SK-N-SH treated with all-trans-retinoic acid at 6 μM for 48 hours (cell line): ENCODE data around the gene CYBA.

Source experiments
- ARNTL ChIP-seq: fragments of 450-650 bp; formaldehyde crosslinking; IDR thresholded peaks from 2 replicates; pipeline ENCODE4 v1.5.0; 2020; ENCODE audit warnings: low read depth, mild to moderate bottlenecking, moderate library complexity, borderline replicate concordance
- CSDC2 ChIP-seq: fragments of 250-450 bp; sonication (Bioruptor Pico); IDR thresholded peaks from 2 replicates; pipeline ENCODE4 v1.5.0; 2020; ENCODE audit warnings: mild to moderate bottlenecking, moderate library complexity
- CSRNP3 ChIP-seq: fragments of 250-450 bp; sonication (Bioruptor Pico); IDR thresholded peaks from 2 replicates; pipeline ENCODE4 v1.5.1; 2021; ENCODE audit warnings: mild to moderate bottlenecking, moderate library complexity
- GLIS3 ChIP-seq: fragments of 250-450 bp; sonication (Bioruptor Pico); IDR thresholded peaks from 2 replicates; pipeline ENCODE4 v1.5.0; 2020; ENCODE audit warnings: mild to moderate bottlenecking, moderate library complexity
- PPARA ChIP-seq: fragments of 250-450 bp; sonication (Bioruptor Pico); IDR thresholded peaks from 2 replicates; pipeline ENCODE4 v1.5.0; 2020; ENCODE audit warnings: mild to moderate bottlenecking, borderline replicate concordance
- RARB ChIP-seq: fragments of 250-450 bp; sonication (Bioruptor Pico); IDR thresholded peaks from 2 replicates; pipeline ENCODE4 v1.8.0; 2021; ENCODE audit warnings: mild to moderate bottlenecking, moderate library complexity
- SNAI2 ChIP-seq: fragments of 250-450 bp; sonication (Bioruptor Pico); IDR thresholded peaks from 2 replicates; pipeline ENCODE4 v1.5.0; 2020; ENCODE audit warnings: mild to moderate bottlenecking, moderate library complexity
- TCF4 ChIP-seq: fragments of 250-450 bp; sonication (Bioruptor Pico); IDR thresholded peaks from 2 replicates; pipeline ENCODE4 v1.8.0; 2021; ENCODE audit warnings: mild to moderate bottlenecking, moderate library complexity, borderline replicate concordance
- ZC3H10 ChIP-seq: fragments of 250-450 bp; sonication (Bioruptor Pico); IDR thresholded peaks from 2 replicates; pipeline ENCODE4 v1.5.1; 2021; ENCODE audit warnings: mild to moderate bottlenecking, moderate library complexity
- ZNF70 ChIP-seq: fragments of 450-650 bp; formaldehyde crosslinking; IDR thresholded peaks from 2 replicates; pipeline ENCODE4 v1.5.0; 2020; ENCODE audit warnings: mild to moderate bottlenecking, moderate library complexity
- TF ChIP-seq, protein P1 (sequence below): fragments of 250-450 bp; sonication (Bioruptor Pico); IDR thresholded peaks from 2 replicates; pipeline ENCODE4 v1.8.0; 2021; ENCODE audit warnings: low read depth, mild to moderate bottlenecking, moderate library complexity, borderline replicate concordance
- TF ChIP-seq, protein P2 (sequence below): fragments of 250-450 bp; sonication (Bioruptor Pico); IDR thresholded peaks from 2 replicates; pipeline ENCODE4 v1.5.0; 2020; ENCODE audit warnings: mild to moderate bottlenecking, moderate library complexity
- TF ChIP-seq, protein P3 (sequence below): fragments of 250-450 bp; sonication (Bioruptor Pico); IDR thresholded peaks from 2 replicates; pipeline ENCODE4 v1.8.0; 2020; ENCODE audit warnings: mild to moderate bottlenecking, moderate library complexity, borderline replicate concordance

- TF ChIP-seq TCF4 (CRISPR knock-in tag): no peak
- TF ChIP-seq, protein P1, sequence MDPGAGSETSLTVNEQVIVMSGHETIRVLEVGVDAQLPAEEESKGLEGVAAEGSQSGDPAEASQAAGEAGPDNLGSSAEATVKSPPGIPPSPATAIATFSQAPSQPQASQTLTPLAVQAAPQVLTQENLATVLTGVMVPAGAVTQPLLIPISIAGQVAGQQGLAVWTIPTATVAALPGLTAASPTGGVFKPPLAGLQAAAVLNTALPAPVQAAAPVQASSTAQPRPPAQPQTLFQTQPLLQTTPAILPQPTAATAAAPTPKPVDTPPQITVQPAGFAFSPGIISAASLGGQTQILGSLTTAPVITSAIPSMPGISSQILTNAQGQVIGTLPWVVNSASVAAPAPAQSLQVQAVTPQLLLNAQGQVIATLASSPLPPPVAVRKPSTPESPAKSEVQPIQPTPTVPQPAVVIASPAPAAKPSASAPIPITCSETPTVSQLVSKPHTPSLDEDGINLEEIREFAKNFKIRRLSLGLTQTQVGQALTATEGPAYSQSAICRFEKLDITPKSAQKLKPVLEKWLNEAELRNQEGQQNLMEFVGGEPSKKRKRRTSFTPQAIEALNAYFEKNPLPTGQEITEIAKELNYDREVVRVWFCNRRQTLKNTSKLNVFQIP (CRISPR knock-in tag): no peak
- no peak for TF ChIP-seq RARB (CRISPR knock-in tag)
- TF ChIP-seq ARNTL (CRISPR knock-in tag): no peak
- TF ChIP-seq PPARA (CRISPR knock-in tag): no peak
- no peak for TF ChIP-seq ZC3H10 (CRISPR knock-in tag)
- no peak for TF ChIP-seq GLIS3
- TF ChIP-seq ZNF70 (CRISPR knock-in tag): no peak
- no peak for TF ChIP-seq SNAI2
- TF ChIP-seq, protein P2, sequence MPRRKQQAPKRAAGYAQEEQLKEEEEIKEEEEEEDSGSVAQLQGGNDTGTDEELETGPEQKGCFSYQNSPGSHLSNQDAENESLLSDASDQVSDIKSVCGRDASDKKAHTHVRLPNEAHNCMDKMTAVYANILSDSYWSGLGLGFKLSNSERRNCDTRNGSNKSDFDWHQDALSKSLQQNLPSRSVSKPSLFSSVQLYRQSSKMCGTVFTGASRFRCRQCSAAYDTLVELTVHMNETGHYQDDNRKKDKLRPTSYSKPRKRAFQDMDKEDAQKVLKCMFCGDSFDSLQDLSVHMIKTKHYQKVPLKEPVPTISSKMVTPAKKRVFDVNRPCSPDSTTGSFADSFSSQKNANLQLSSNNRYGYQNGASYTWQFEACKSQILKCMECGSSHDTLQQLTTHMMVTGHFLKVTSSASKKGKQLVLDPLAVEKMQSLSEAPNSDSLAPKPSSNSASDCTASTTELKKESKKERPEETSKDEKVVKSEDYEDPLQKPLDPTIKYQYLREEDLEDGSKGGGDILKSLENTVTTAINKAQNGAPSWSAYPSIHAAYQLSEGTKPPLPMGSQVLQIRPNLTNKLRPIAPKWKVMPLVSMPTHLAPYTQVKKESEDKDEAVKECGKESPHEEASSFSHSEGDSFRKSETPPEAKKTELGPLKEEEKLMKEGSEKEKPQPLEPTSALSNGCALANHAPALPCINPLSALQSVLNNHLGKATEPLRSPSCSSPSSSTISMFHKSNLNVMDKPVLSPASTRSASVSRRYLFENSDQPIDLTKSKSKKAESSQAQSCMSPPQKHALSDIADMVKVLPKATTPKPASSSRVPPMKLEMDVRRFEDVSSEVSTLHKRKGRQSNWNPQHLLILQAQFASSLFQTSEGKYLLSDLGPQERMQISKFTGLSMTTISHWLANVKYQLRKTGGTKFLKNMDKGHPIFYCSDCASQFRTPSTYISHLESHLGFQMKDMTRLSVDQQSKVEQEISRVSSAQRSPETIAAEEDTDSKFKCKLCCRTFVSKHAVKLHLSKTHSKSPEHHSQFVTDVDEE (CRISPR knock-in tag): no peak
- TF ChIP-seq CSRNP3 (CRISPR knock-in tag): no peak
- TF ChIP-seq, protein P3, sequence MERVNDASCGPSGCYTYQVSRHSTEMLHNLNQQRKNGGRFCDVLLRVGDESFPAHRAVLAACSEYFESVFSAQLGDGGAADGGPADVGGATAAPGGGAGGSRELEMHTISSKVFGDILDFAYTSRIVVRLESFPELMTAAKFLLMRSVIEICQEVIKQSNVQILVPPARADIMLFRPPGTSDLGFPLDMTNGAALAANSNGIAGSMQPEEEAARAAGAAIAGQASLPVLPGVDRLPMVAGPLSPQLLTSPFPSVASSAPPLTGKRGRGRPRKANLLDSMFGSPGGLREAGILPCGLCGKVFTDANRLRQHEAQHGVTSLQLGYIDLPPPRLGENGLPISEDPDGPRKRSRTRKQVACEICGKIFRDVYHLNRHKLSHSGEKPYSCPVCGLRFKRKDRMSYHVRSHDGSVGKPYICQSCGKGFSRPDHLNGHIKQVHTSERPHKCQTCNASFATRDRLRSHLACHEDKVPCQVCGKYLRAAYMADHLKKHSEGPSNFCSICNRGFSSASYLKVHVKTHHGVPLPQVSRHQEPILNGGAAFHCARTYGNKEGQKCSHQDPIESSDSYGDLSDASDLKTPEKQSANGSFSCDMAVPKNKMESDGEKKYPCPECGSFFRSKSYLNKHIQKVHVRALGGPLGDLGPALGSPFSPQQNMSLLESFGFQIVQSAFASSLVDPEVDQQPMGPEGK (CRISPR knock-in tag): no peak
- no peak for TF ChIP-seq CSDC2 (CRISPR knock-in tag)
These were observed 3.4 kb downstream of the CYBA start for GRCh38 chr16:88647178-88648070.
